Left ventricle myocardium inferior (tissue), 1 donor: ENCODE measurements around the gene KAZN. TPM values are rescaled to one million over a fixed set of nuclear protein-coding genes. Genes with fewer than 3 reads are reported as not detected.

Experiments
- DNase-seq: peaks from one replicate; pipeline ENCODE4 v3.0.0-alpha.2; 2020
- H3K27ac ChIP-seq: fragments of 200-600 bp; replicated peaks from 2 replicates; pipeline ENCODE4 v1.8.0; 2021
- H3K27me3 ChIP-seq: fragments of 200-600 bp; 2 replicates; pipeline ENCODE4 v1.8.0; 2021; ENCODE audit warnings: low read depth
- H3K36me3 ChIP-seq: fragments of 200-600 bp; 2 replicates; pipeline ENCODE4 v1.8.0; 2021
- H3K4me1 ChIP-seq: fragments of 200-600 bp; 2 replicates; pipeline ENCODE4 v1.8.0; 2021
- H3K4me3 ChIP-seq: fragments of 200-600 bp; 2 replicates; pipeline ENCODE4 v1.8.0; 2021; ENCODE audit warnings: mild to moderate bottlenecking, moderate library complexity
- H3K9me3 ChIP-seq: fragments of 200-600 bp; replicated peaks from 2 replicates; pipeline ENCODE4 v1.8.0; 2021
- CTCF ChIP-seq: fragments of 200-600 bp; IDR thresholded peaks from 2 replicates; pipeline ENCODE4 v1.8.0; 2021; ENCODE audit warnings: antibody characterized with exemption, mild to moderate bottlenecking, borderline replicate concordance
- intact Hi-C: fragments of 100-400 bp; cut with micrococcal nuclease; formaldehyde crosslinking; loops from one replicate; pipeline ENCODE4 v1.11.0; 2022
- total RNA-seq: library from RNA; stranded (reverse); fragmentation: NEBNext Ultra II Directional; extraction: Animal tissue kit (Norgen Biotek cat#: 25700); gene quantifications from one replicate; pipeline ENCODE4 v1.2.1, GENCODE V29; 2021
- donor health status: DM: no; HTN: yes; CAD: no; lungs with severe emphysema.

The KAZN gene
- total RNA-seq, 1 donor from 2014 or later: 2.2 TPM

- peaks cover 24% of the 10 kb centered on the region for H3K4me1 ChIP-seq
- no peaks in the 10 kb centered on the region for H3K27me3 ChIP-seq
- H3K9me3 ChIP-seq: peaks cover 11% of the 10 kb centered on the region
- H3K36me3 ChIP-seq: no peaks in the 10 kb centered on the region
- DNase-seq: no peak
- TF ChIP-seq CTCF: no peak
- H3K4me3 ChIP-seq: no peak overlapping the region
- intact Hi-C loops: no loop called here
- no peak overlapping the region for H3K27ac ChIP-seq
These were observed 355.7 kb downstream of the KAZN start for GRCh38 chr1:14954210-14954609.

GRCh38 chr1:14954930-14955329, 356.4 kb downstream of the KAZN start:
- no peaks in the 10 kb centered on the region for H3K36me3 ChIP-seq
- peaks cover 11% of the 10 kb centered on the region for H3K9me3 ChIP-seq
- no peak overlapping the region for H3K4me3 ChIP-seq
- H3K4me1 ChIP-seq: peaks cover 24% of the 10 kb centered on the region
- intact Hi-C loops: no loop called here
- H3K27me3 ChIP-seq: no peaks in the 10 kb centered on the region
- no peak overlapping the region for H3K27ac ChIP-seq
- TF ChIP-seq CTCF: no peak
- no peak for DNase-seq

- peaks cover 11% of the 10 kb centered on the region for H3K9me3 ChIP-seq
- no peak for TF ChIP-seq CTCF
- no peak overlapping the region for H3K4me3 ChIP-seq
- DNase-seq: no peak
- intact Hi-C loops: no loop called here
- H3K4me1 ChIP-seq: peaks cover 24% of the 10 kb centered on the region
- no peak overlapping the region for H3K27ac ChIP-seq
- peaks cover under 1% of the 10 kb centered on the region for H3K36me3 ChIP-seq
- H3K27me3 ChIP-seq: no peaks in the 10 kb centered on the region
These were observed 356.9 kb downstream of the KAZN start for GRCh38 chr1:14955402-14955801.

GRCh38 chr1:14955976-14956375, 357.5 kb downstream of the KAZN start:
- intact Hi-C loops: no loop called here
- H3K27ac ChIP-seq: no peak overlapping the region
- H3K4me3 ChIP-seq: no peak overlapping the region
- TF ChIP-seq CTCF: no peak
- H3K27me3 ChIP-seq: no peaks in the 10 kb centered on the region
- H3K4me1 ChIP-seq: peaks cover 24% of the 10 kb centered on the region
- peaks cover 7% of the 10 kb centered on the region for H3K36me3 ChIP-seq
- H3K9me3 ChIP-seq: peaks cover 11% of the 10 kb centered on the region
- no peak for DNase-seq

- H3K4me1 ChIP-seq: peaks cover 24% of the 10 kb centered on the region
- DNase-seq: no peak
- intact Hi-C loops: no loop called here
- H3K27me3 ChIP-seq: no peaks in the 10 kb centered on the region
- no peak for TF ChIP-seq CTCF
- no peak overlapping the region for H3K4me3 ChIP-seq
- H3K36me3 ChIP-seq: peaks cover 14% of the 10 kb centered on the region
- peak overlapping the region; percentile 16 for H3K27ac ChIP-seq
- H3K9me3 ChIP-seq: peaks cover 11% of the 10 kb centered on the region
These were observed 358.2 kb downstream of the KAZN start for GRCh38 chr1:14956579-14957195.
